ENCODE data around the gene ZNF93. TPM values are rescaled to one million over a fixed set of nuclear protein-coding genes. Genes with fewer than 3 reads are reported as not detected.
"Not testable (repeated sequence)": the region's sequence is repeated elsewhere in the genome, so short reads cannot be mapped to it uniquely, and the experiment has no call there.

The ZNF93 gene
- polyA plus RNA-seq, 1 of the 3 experiments (the other 2 are of a cell fraction), result 4.3 TPM

DNA sequence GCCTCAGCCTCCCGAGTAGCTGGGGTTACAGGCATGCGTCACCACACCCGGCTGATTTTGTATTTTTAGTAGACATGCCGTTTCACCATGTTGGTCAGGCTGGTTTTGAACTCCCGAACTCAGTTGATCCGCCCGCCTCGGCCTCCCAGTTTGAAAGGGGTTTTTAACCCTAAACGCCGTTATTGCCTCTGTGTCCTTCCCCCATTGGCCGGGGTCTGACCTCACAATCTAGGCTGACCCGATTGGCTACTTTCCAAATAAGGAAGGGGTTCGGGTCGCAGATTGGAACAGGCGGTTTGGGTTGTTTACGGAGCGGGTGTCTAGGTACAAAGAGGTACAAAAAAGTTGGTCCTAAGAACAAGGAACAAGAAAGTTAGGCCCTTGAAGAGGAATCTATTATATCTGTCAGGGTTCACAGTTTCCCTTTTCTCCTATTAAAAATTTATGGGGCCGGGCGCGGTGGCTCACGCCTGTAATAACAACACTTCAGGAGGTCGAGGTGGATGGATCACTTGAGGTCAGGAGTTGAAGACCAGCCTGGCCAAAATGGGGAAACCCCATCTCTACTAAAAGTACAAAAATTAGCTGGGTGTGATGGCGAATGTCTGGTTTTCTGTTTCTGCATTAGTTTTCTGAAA is 34.0 kb upstream of the ZNF93 start:
- H4K20me1 ChIP-seq (ENCODE audit: insufficient read depth), result no peaks in the 10 kb centered on the region
- H3K27me3 ChIP-seq (ENCODE audit: insufficient read depth), result no peaks in the 10 kb centered on the region
- DNase-seq, result peak; percentile 52
- H3K4me2 ChIP-seq, result peak overlapping the region; percentile 92
- H3K4me1 ChIP-seq (ENCODE audit: control insufficient read depth in 1 of 2, insufficient read depth in 2 of 2, low read depth in 1 of 2, low read length in 1 of 2), result no peaks in the 10 kb centered on the region
- peak overlapping the region; percentile 99 for H2AFZ ChIP-seq (ENCODE audit: low read depth)
- H3K4me3 ChIP-seq (ENCODE audit: low read depth in 2 of 2, low read length in 1 of 2), result peak overlapping the region; percentile 78 to 97
- POLR2A ChIA-PET, result interaction anchor here (1.2 to 1.8 kb wide), 7 partner anchors 35 to 300 kb away, joined by 3 to 40 read pairs (median 6); partner anchors contain the start of genes ZNF14, ZNF486, ZNF506 and ZNF93
- peak overlapping the region; percentile 80 to 97 for H3K27ac ChIP-seq (ENCODE audit: low read depth in 2 of 2, low read length in 1 of 2)
- peaks cover 7% of the 10 kb centered on the region for H3F3A ChIP-seq (replicated peaks; ENCODE audit: insufficient read depth)
- CTCF ChIA-PET, result interaction anchor here (0.8 to 1.4 kb wide), 3 partner anchors 9 to 94 kb away, joined by 3 to 4 read pairs (median 3); no protein-coding TSS in a partner anchor
- WGBS (ENCODE audit: low lambda C conversion rate), result 19% methylated on average over 23 of the region's 23 CpGs
- no peak for TF ChIP-seq FOSL2 (IDR thresholded peaks at IDR 0.05; ENCODE audit: borderline replicate concordance, low read depth)
- TF ChIP-seq TAF1 (IDR thresholded peaks at IDR 0.05; ENCODE audit: borderline replicate concordance, low read depth, low read length), result 0 out of 2 replicates have a peak, but pooled peaks have one; percentile 4
- H3K79me2 ChIP-seq (ENCODE audit: insufficient read depth), result peaks cover 54% of the 10 kb centered on the region
- H3K36me3 ChIP-seq (replicated peaks in 1 of 2; ENCODE audit: control insufficient read depth in 1 of 2, insufficient read depth in 2 of 2, low read length in 1 of 2), result peaks cover 0 to 11% of the 10 kb centered on the region in 2 experiments
- H3K9me3 ChIP-seq, result peaks cover 13% of the 10 kb centered on the region; the same call in 1 of the 2 replicates
- H3K9me2 ChIP-seq, result no peaks in the 10 kb centered on the region
- peak overlapping the region; percentile 93 for H3K9ac ChIP-seq

DNA sequence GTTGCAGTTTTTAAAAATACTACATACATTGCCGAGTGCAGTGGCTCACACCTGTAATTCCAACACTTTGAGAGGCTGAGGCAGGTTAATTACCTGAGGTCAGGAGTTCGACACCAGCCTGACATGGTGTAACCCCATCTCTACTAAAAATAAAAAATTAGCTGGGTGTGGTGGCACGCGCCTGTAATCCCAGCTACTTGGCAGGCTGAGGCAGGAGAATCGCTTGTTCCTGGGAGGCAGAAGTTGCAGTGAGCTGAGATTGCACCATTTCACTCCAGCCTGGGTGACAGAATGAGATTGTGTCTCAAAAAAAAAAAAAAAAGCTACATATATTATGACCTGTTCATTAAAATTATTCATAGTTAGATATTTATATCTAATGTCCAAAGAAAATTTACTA is 30.7 kb upstream of the ZNF93 start:
- POLR2A ChIA-PET; H3K9ac ChIP-seq; H3K4me1 ChIP-seq (ENCODE audit: control insufficient read depth in 1 of 2, insufficient read depth in 2 of 2, low read depth in 1 of 2, low read length in 1 of 2); H4K20me1 ChIP-seq (ENCODE audit: insufficient read depth); DNase-seq; H2AFZ ChIP-seq (ENCODE audit: low read depth); H3K4me3 ChIP-seq (ENCODE audit: low read depth in 2 of 2, low read length in 1 of 2); CTCF ChIA-PET; H3K9me2 ChIP-seq; H3K27me3 ChIP-seq (ENCODE audit: insufficient read depth); H3K4me2 ChIP-seq; H3F3A ChIP-seq (replicated peaks; ENCODE audit: insufficient read depth); H3K27ac ChIP-seq (ENCODE audit: low read depth in 2 of 2, low read length in 1 of 2): not testable (repeated sequence)
- 81% methylated on average over 5 of the region's 5 CpGs for WGBS (ENCODE audit: low lambda C conversion rate)
- peaks cover 59% of the 10 kb centered on the region for H3K79me2 ChIP-seq (ENCODE audit: insufficient read depth)
- peaks cover 6 to 23% of the 10 kb centered on the region in 2 experiments for H3K36me3 ChIP-seq (replicated peaks in 1 of 2; ENCODE audit: control insufficient read depth in 1 of 2, insufficient read depth in 2 of 2, low read length in 1 of 2)
- peaks cover 13% of the 10 kb centered on the region; the same call in 1 of the 2 replicates for H3K9me3 ChIP-seq

DNA sequence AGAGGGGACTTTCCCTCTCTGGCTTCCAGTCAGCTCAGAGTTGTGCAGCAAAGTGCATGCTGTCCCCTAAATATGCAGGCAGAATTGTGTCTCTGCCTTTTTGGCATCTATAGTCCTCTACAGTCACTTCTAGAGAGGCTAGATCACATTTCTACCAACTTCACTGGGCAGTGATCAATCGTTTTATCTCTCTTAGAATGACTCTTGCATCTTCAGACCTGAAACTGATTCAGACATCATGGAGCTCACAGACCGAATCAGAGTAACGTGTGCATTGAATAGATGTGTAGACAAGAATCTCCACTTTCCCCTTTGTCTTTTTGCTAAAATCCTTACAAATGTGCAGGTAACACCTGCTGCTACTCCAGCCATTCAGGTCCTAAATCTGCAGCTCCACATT is 28.8 kb upstream of the ZNF93 start:
- Histone ChIP-seq H3K4me2 (no peak overlapping the region), H3K9me2 (no peaks in the 10 kb centered on the region), H3K4me1 (ENCODE audit: control insufficient read depth in 1 of 2, insufficient read depth in 2 of 2, low read depth in 1 of 2, low read length in 1 of 2) (no peaks in the 10 kb centered on the region), H3K4me3 (ENCODE audit: low read depth in 2 of 2, low read length in 1 of 2) (no peak overlapping the region), H3K9me3 (peaks cover 13% of the 10 kb centered on the region; the same call in 1 of the 2 replicates), H4K20me1 (ENCODE audit: insufficient read depth) (no peaks in the 10 kb centered on the region), H3K27me3 (ENCODE audit: insufficient read depth) (no peaks in the 10 kb centered on the region), H3K27ac (ENCODE audit: low read depth in 2 of 2, low read length in 1 of 2) (no peak overlapping the region), H3K36me3 (replicated peaks in 1 of 2; ENCODE audit: control insufficient read depth in 1 of 2, insufficient read depth in 2 of 2, low read length in 1 of 2) (peaks cover 6 to 28% of the 10 kb centered on the region in 2 experiments), H2AFZ (ENCODE audit: low read depth) (no peak overlapping the region), H3K9ac (no peak overlapping the region), H3K79me2 (ENCODE audit: insufficient read depth) (peaks cover 49% of the 10 kb centered on the region), H3F3A (replicated peaks; ENCODE audit: insufficient read depth) (no peaks in the 10 kb centered on the region)
- DNase-seq, result no peak
- 85% methylated on average over 3 of the region's 3 CpGs for WGBS (ENCODE audit: low lambda C conversion rate)
- CTCF ChIA-PET, result interaction anchor here (1.0 to 1.6 kb wide), 2 partner anchors 11 to 28 kb away, joined by 3 to 4 read pairs; no protein-coding TSS in a partner anchor
- POLR2A ChIA-PET, result no interaction called here
- TF ChIP-seq NRF1 (IDR thresholded peaks at IDR 0.05; ENCODE audit: low read depth, low read length) (no peak), RFX5 (IDR thresholded peaks at IDR 0.05; ENCODE audit: low read length) (no peak), EZH2phosphoT487 (IDR thresholded peaks at IDR 0.05; ENCODE audit: borderline replicate concordance, low read depth) (no peak), SIN3A (IDR thresholded peaks at IDR 0.05; ENCODE audit: borderline replicate concordance, low read depth, low read length) (no peak), NFIC (IDR thresholded peaks at IDR 0.05; ENCODE audit: borderline replicate concordance) (no peak), TAF1 (IDR thresholded peaks at IDR 0.05; ENCODE audit: borderline replicate concordance, low read depth, low read length) (no peak), ELF1 (IDR thresholded peaks at IDR 0.05) (no peak), REST (IDR thresholded peaks at IDR 0.05; ENCODE audit: low read depth, low read length) (no peak), MEF2A (IDR thresholded peaks at IDR 0.05; ENCODE audit: borderline replicate concordance, low read depth) (no peak), EP300 (IDR thresholded peaks at IDR 0.05; ENCODE audit: borderline replicate concordance in 1 of 2, low read depth in 1 of 2, low read length in 1 of 2) (no peak)
- TF ChIP-seq, protein P1, sequence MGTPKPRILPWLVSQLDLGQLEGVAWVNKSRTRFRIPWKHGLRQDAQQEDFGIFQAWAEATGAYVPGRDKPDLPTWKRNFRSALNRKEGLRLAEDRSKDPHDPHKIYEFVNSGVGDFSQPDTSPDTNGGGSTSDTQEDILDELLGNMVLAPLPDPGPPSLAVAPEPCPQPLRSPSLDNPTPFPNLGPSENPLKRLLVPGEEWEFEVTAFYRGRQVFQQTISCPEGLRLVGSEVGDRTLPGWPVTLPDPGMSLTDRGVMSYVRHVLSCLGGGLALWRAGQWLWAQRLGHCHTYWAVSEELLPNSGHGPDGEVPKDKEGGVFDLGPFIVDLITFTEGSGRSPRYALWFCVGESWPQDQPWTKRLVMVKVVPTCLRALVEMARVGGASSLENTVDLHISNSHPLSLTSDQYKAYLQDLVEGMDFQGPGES (IDR thresholded peaks at IDR 0.05; ENCODE audit: low read depth, low read length), result no peak
